H1 (cell line): ENCODE data around the gene MAPKAP1. TPM values are rescaled to one million over a fixed set of nuclear protein-coding genes. Genes with fewer than 3 reads are reported as not detected.

ENCODE experiments used
- CTCF ChIA-PET: fragments of 300-600 bp; sonication (Branson Sonifier 250); formaldehyde crosslinking; loops from one replicate; lab custom pipeline; 2021; ENCODE audit not compliant: partially characterized antibody; lab: Charles Lee
- POLR2A ChIA-PET: fragments of 300-600 bp; sonication (Branson Sonifier 250); formaldehyde crosslinking; loops from one replicate; lab custom pipeline; 2021; ENCODE audit warnings: inconsistent platforms; ENCODE audit not compliant: partially characterized antibody; lab: Charles Lee
- DNase-seq, 2 experiments: peaks; one replicate each; pipeline versions ENCODE4 v3.0.0 to v3.0.0-alpha.2; 2010 to 2022; ENCODE audit warnings: low spot score in 2 of 2, low read depth in 1 of 2, mixed read lengths in 1 of 2
- FAIRE-seq: peaks from 2 replicates; lab custom pipeline; 2011; peaks lifted over from hg19 to GRCh38; lab: Jason Lieb, UNC
- H2AFZ ChIP-seq: 2 replicates; pipeline ENCODE4 v1.8.1; 2012; ENCODE audit warnings: low read length, inconsistent platforms
- H2AK5ac ChIP-seq: 2 replicates; pipeline ENCODE4 v1.6.1; 2013; ENCODE audit warnings: low read depth, low read length
- H2BK120ac ChIP-seq: replicated peaks from 2 replicates; pipeline ENCODE3; 2013; ENCODE audit warnings: low read depth, low read length, inconsistent platforms
- H2BK12ac ChIP-seq: 2 replicates; pipeline ENCODE4 v1.6.1; 2013; ENCODE audit warnings: low read depth, low read length
- H2BK15ac ChIP-seq: 2 replicates; pipeline ENCODE4 v1.6.1; 2013; ENCODE audit warnings: low read length
- H2BK20ac ChIP-seq: 2 replicates; pipeline ENCODE4 v1.6.1; 2013; ENCODE audit warnings: low read length
- H2BK5ac ChIP-seq: 2 replicates; pipeline ENCODE4 v1.6.1; 2013; ENCODE audit warnings: low read depth, low read length
- H3K14ac ChIP-seq: 2 replicates; pipeline ENCODE4 v1.6.1; 2013; ENCODE audit warnings: inconsistent platforms; ENCODE audit not compliant: insufficient read length
- H3K18ac ChIP-seq: 2 replicates; pipeline ENCODE4 v1.6.1; 2013; ENCODE audit warnings: low read length; ENCODE audit errors: extremely low read depth
- H3K23ac ChIP-seq: 2 replicates; pipeline ENCODE4 v1.6.1; 2013; ENCODE audit warnings: inconsistent platforms; ENCODE audit not compliant: insufficient read length
- H3K23me2 ChIP-seq: 2 replicates; pipeline ENCODE4 v1.6.1; 2013; ENCODE audit warnings: low read depth, low read length
- H3K27ac ChIP-seq: 2 replicates; pipeline ENCODE4 v1.6.1; 2011; ENCODE audit warnings: low read depth, low read length, inconsistent platforms
- H3K27me3 ChIP-seq, 4 experiments: replicated peaks in 1 of 4; 1 replicate in 1 of 4; 2 replicates in 3 of 4; pipeline versions ENCODE4 v1.6.1 to v1.8.1; 2011 to 2013; ENCODE audit warnings: low read length in 3 of 4, mild to moderate bottlenecking in 3 of 4, inconsistent platforms in 2 of 4, mixed read lengths in 2 of 4, moderate library complexity in 1 of 4; ENCODE audit not compliant: control insufficient read depth in 3 of 4, insufficient read depth in 3 of 4; ENCODE audit errors: extremely low read depth in 1 of 4
- H3K36me3 ChIP-seq, 4 experiments: 2 replicates each; pipeline versions ENCODE4 v1.6.1 to v1.8.1; 2011 to 2013; ENCODE audit warnings: mild to moderate bottlenecking in 4 of 4, low read length in 3 of 4, moderate library complexity in 2 of 4, control low read depth in 1 of 4, inconsistent platforms in 1 of 4; ENCODE audit not compliant: insufficient read depth in 4 of 4, control insufficient read depth in 2 of 4
- H3K4ac ChIP-seq: replicated peaks from 2 replicates; pipeline ENCODE3; 2013; ENCODE audit warnings: low read length, low read depth, mixed read lengths, inconsistent platforms; ENCODE audit not compliant: insufficient read length
- H3K4me1 ChIP-seq, 4 experiments: replicated peaks in 1 of 4; 1 replicate in 1 of 4; 2 replicates in 3 of 4; pipeline versions ENCODE4 v1.6.1 to v1.8.1; 2011 to 2013; ENCODE audit warnings: low read length in 3 of 4, inconsistent platforms in 2 of 4, mixed read lengths in 1 of 4; ENCODE audit not compliant: insufficient read depth in 4 of 4, control insufficient read depth in 3 of 4
- H3K4me2 ChIP-seq, 2 experiments: 2 replicates each; pipeline versions ENCODE4 v1.6.1 to v1.8.1; 2011 to 2013; ENCODE audit warnings: low read depth in 2 of 2, low read length in 2 of 2, control low read depth in 1 of 2, inconsistent platforms in 1 of 2, mild to moderate bottlenecking in 1 of 2; ENCODE audit not compliant: insufficient read depth in 1 of 2
- H3K4me3 ChIP-seq, 4 experiments: fragments of 200-600, 300-600 bp in 1 of 4; sonication (generic), shearing (Covaris generic), sonication (Bioruptor Twin) in 1 of 4; 2 replicates each; pipeline versions ENCODE4 v1.5.1 to v1.8.1; 2011 to 2016; ENCODE audit warnings: low read length in 4 of 4, low read depth in 3 of 4, control low read depth in 2 of 4, inconsistent platforms in 2 of 4, mild to moderate bottlenecking in 2 of 4, mixed read lengths in 1 of 4, moderate library complexity in 1 of 4; ENCODE audit not compliant: insufficient read depth in 2 of 4; ENCODE audit errors: extremely low read depth in 1 of 4
- H3K56ac ChIP-seq: replicated peaks from 2 replicates; pipeline ENCODE3; 2013; ENCODE audit warnings: low read depth, mild to moderate bottlenecking, mixed read lengths, low read length, inconsistent platforms; ENCODE audit not compliant: insufficient read length
- H3K79me1 ChIP-seq: 2 replicates; pipeline ENCODE4 v1.6.1; 2013; ENCODE audit warnings: low read depth, low read length, control low read depth
- H3K79me2 ChIP-seq, 2 experiments: 2 replicates each; pipeline versions ENCODE4 v1.6.1 to v1.8.1; 2012 to 2013; ENCODE audit warnings: low read length in 2 of 2, mild to moderate bottlenecking in 2 of 2, inconsistent platforms in 1 of 2; ENCODE audit not compliant: insufficient read depth in 2 of 2, control insufficient read depth in 1 of 2
- H3K9ac ChIP-seq, 4 experiments: replicated peaks in 1 of 4; 1 replicate in 1 of 4; 2 replicates in 3 of 4; pipeline versions ENCODE4 v1.6.1 to v1.8.1; 2011 to 2013; ENCODE audit warnings: low read depth in 3 of 4, low read length in 3 of 4, control low read depth in 2 of 4, mild to moderate bottlenecking in 2 of 4, moderate library complexity in 2 of 4, inconsistent platforms in 1 of 4; ENCODE audit errors: extremely low read depth in 1 of 4
- H3K9me3 ChIP-seq, 2 experiments: 2 replicates each; pipeline versions ENCODE4 v1.6.1 to v1.8.1; 2012 to 2013; ENCODE audit warnings: mild to moderate bottlenecking in 2 of 2, moderate library complexity in 2 of 2, control low read depth in 1 of 2, inconsistent platforms in 1 of 2, low read depth in 1 of 2, low read length in 1 of 2, mixed read lengths in 1 of 2; ENCODE audit not compliant: insufficient read depth in 2 of 2
- H4K20me1 ChIP-seq, 2 experiments: replicated peaks in 1 of 2; 2 replicates each; pipeline versions ENCODE3 to v1.8.1; 2011 to 2013; ENCODE audit warnings: inconsistent platforms in 2 of 2, low read length in 2 of 2, mild to moderate bottlenecking in 1 of 2; ENCODE audit not compliant: insufficient read depth in 2 of 2, control insufficient read depth in 1 of 2
- H4K5ac ChIP-seq: 2 replicates; pipeline ENCODE4 v1.6.1; 2013; ENCODE audit warnings: low read length, low read depth, mixed read lengths, inconsistent platforms; ENCODE audit not compliant: insufficient read length
- H4K8ac ChIP-seq: 2 replicates; pipeline ENCODE4 v1.8.0; 2013; ENCODE audit warnings: mild to moderate bottlenecking, moderate library complexity, low read length, inconsistent platforms; ENCODE audit not compliant: insufficient read depth; ENCODE audit errors: extremely low read depth
- H4K91ac ChIP-seq: replicated peaks from 2 replicates; pipeline ENCODE3; 2013; ENCODE audit warnings: low read length, mixed read lengths, inconsistent platforms; ENCODE audit not compliant: insufficient read length
- BCL11A ChIP-seq, 2 experiments: IDR thresholded peaks; one replicate each; pipeline ENCODE4 v1.6.1; 2011; ENCODE audit warnings: low read depth in 2 of 2, low read length in 2 of 2, mild to moderate bottlenecking in 2 of 2
- CEBPB ChIP-seq: IDR thresholded peaks from 2 replicates; pipeline ENCODE4 v1.6.1; 2012; ENCODE audit warnings: low read depth, low read length
- EP300 ChIP-seq, 2 experiments: IDR thresholded peaks; 1 replicate in 1 of 2; 2 replicates in 1 of 2; pipeline ENCODE4 v1.6.1; 2011 to 2012; ENCODE audit warnings: low read depth in 2 of 2, low read length in 2 of 2, mild to moderate bottlenecking in 2 of 2, borderline replicate concordance in 1 of 2, inconsistent platforms in 1 of 2, moderate library complexity in 1 of 2
- JUN ChIP-seq: IDR thresholded peaks from 2 replicates; pipeline ENCODE4 v1.6.1; 2011; ENCODE audit warnings: low read depth, mild to moderate bottlenecking, improper control_type of control experiment, low read length
- NRF1 ChIP-seq: IDR thresholded peaks from 2 replicates; pipeline ENCODE4 v1.6.1; 2011; ENCODE audit warnings: mild to moderate bottlenecking, low read depth, low read length, improper control_type of control experiment
- RAD21 ChIP-seq, 2 experiments: IDR thresholded peaks in 1 of 2; conservative IDR thresholded peaks in 1 of 2; 2 replicates each; pipeline ENCODE4 v1.6.1; 2011; ENCODE audit warnings: low read depth in 2 of 2, low read length in 2 of 2, improper control_type of control experiment in 1 of 2, inconsistent platforms in 1 of 2, mild to moderate bottlenecking in 1 of 2, moderate library complexity in 1 of 2
- SP4 ChIP-seq: IDR thresholded peaks from 2 replicates; pipeline ENCODE4 v1.6.1; 2012; ENCODE audit warnings: low read length, inconsistent platforms
- YY1 ChIP-seq: IDR thresholded peaks from 2 replicates; pipeline ENCODE4 v1.6.1; 2011; ENCODE audit warnings: low read depth, mild to moderate bottlenecking, low read length
- WGBS, 2 experiments: shearing (Covaris generic) in 1 of 2; methylation state at CpG; one replicate each; pipeline versions ENCODE4 v1.1.6 to v1.1.7; 2013 to 2015; ENCODE audit warnings: low lambda C conversion rate in 2 of 2, mixed read lengths in 2 of 2, inconsistent platforms in 1 of 2, low coverage in 1 of 2, missing lambda C conversion rate in 1 of 2; ENCODE audit not compliant: insufficient replicate concordance in 2 of 2, insufficient coverage in 1 of 2, insufficient read length in 1 of 2; ENCODE audit errors: extremely low coverage in 1 of 2, missing lambda C conversion rate in 1 of 2; 5-methylcytosine and 5-hydroxymethylcytosine counted together
- polyA plus RNA-seq, 7 experiments: library from polyadenylated mRNA; depleted of rRNA in 3 of 7; stranded (reverse) in 5 of 7; unstranded in 2 of 7; fragments of >200 nt in 5 of 7; fragments of 200-250 nt in 2 of 7; gene quantifications; 1 replicate in 5 of 7; 2 replicates in 1 of 7; 4 replicates in 1 of 7; pipeline versions ENCODE4 v1.2.1 to v1.2.3, GENCODE V29; 2011 to 2013; ENCODE audit warnings: missing spikeins in 2 of 7, mixed read lengths in 2 of 7
- total RNA-seq: library from RNA; stranded (reverse); fragmentation: NEBNext Ultra II Directional; extraction: Animal tissue kit (Norgen Biotek cat#: 25700); gene quantifications from 2 replicates; pipeline ENCODE4 v1.2.1, GENCODE V29; 2021
- TF ChIP-seq, protein P1 (sequence below), 3 experiments: IDR thresholded peaks; 1 replicate in 2 of 3; 2 replicates in 1 of 3; pipeline versions ENCODE4 v1.5.1 to v1.6.1; 2011; ENCODE audit warnings: low read length in 3 of 3, mild to moderate bottlenecking in 3 of 3, inconsistent platforms in 2 of 3, low read depth in 1 of 3, moderate library complexity in 1 of 3; ENCODE audit not compliant: insufficient read depth in 1 of 3; ENCODE audit errors: control extremely low read depth in 1 of 3

MAPKAP1 gene
- total and polyA plus RNA-seq, 2 of the 8 experiments (the other 6 are each of a cell fraction or from before 2014, with no cell fraction given), result 79.2 to 140 TPM

GRCh38 chr9:125558453-125559092, 148.4 kb downstream of the MAPKAP1 start:
- Histone ChIP-seq H3K4ac (no peak overlapping the region), H3K14ac (no peak overlapping the region), H3K56ac (no peak overlapping the region), H2BK15ac (no peak overlapping the region), H3K9me3 (no peaks in the 10 kb centered on the region), H3K18ac (no peak overlapping the region; the same call in 1 of the 2 replicates), H2BK5ac (no peak overlapping the region), H3K9ac (no peak overlapping the region), H3K23me2 (no peaks in the 10 kb centered on the region), H3K79me2 (no peaks in the 10 kb centered on the region), H2BK20ac (no peak overlapping the region), H3K27ac (no peak overlapping the region), H3K23ac (no peak overlapping the region), H4K20me1 (no peaks in the 10 kb centered on the region), H4K5ac (no peak overlapping the region), H3K4me1 (peaks cover 0 to 3% (median 0%) of the 10 kb centered on the region in 4 experiments; a peak in 2 of 7 replicates), H2BK120ac (no peak overlapping the region), H4K91ac (no peak overlapping the region), H3K4me2 (no peak overlapping the region), H3K79me1 (no peaks in the 10 kb centered on the region; the same call in 1 of the 2 replicates), H3K4me3 (no peak overlapping the region), H3K36me3 (peaks cover 0 to 2% (median 0%) of the 10 kb centered on the region in 4 experiments; a peak in 1 of 8 replicates), H2AFZ (no peak overlapping the region), H4K8ac (no peak overlapping the region), H3K27me3 (no peaks in the 10 kb centered on the region), H2BK12ac (no peak overlapping the region), H2AK5ac (no peak overlapping the region)
- FAIRE-seq (peak; percentile 76), DNase-seq (peak; percentile 33 to 68)
- TF ChIP-seq JUN (no peak), RAD21 (IDR thresholded peaks at IDR 0.05 in 1 of 2, conservative IDR thresholded peaks at IDR 0.05 in 1 of 2; ENCODE audit: low read depth in 2 of 2, low read length in 2 of 2) (peak; percentile 67 to 76), EP300 (IDR thresholded peaks at IDR 0.05; ENCODE audit: borderline replicate concordance in 1 of 2, low read depth in 2 of 2, low read length in 2 of 2) (no peak), BCL11A (IDR thresholded peaks at IDR 0.05; ENCODE audit: low read depth in 2 of 2, low read length in 2 of 2) (no peak), YY1 (peak; percentile 35; the same call in 1 of the 2 replicates), NRF1 (no peak), CEBPB (no peak), SP4 (no peak)
- TF ChIP-seq, protein P1, sequence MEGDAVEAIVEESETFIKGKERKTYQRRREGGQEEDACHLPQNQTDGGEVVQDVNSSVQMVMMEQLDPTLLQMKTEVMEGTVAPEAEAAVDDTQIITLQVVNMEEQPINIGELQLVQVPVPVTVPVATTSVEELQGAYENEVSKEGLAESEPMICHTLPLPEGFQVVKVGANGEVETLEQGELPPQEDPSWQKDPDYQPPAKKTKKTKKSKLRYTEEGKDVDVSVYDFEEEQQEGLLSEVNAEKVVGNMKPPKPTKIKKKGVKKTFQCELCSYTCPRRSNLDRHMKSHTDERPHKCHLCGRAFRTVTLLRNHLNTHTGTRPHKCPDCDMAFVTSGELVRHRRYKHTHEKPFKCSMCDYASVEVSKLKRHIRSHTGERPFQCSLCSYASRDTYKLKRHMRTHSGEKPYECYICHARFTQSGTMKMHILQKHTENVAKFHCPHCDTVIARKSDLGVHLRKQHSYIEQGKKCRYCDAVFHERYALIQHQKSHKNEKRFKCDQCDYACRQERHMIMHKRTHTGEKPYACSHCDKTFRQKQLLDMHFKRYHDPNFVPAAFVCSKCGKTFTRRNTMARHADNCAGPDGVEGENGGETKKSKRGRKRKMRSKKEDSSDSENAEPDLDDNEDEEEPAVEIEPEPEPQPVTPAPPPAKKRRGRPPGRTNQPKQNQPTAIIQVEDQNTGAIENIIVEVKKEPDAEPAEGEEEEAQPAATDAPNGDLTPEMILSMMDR (IDR thresholded peaks at IDR 0.05; ENCODE audit: control extremely low read depth in 1 of 3, insufficient read depth in 1 of 3, low read depth in 1 of 3, low read length in 3 of 3), result peak; percentile 36 to 75 (median 66)
- ChIA-PET CTCF (interaction anchor here (0.6 to 1.8 kb wide), 33 partner anchors 10 to 587 kb away, joined by 3 to 19 read pairs (median 3); no protein-coding TSS in a partner anchor), POLR2A (no interaction called here)
- WGBS, 2 experiments, result 37% methylated on average over 2 of the region's 2 CpGs; no CpG with 5 or more reads in 1 of the 2 experiments
